ENCODE data around the gene PPM1H. TPM values are rescaled to one million over a fixed set of nuclear protein-coding genes. Genes with fewer than 3 reads are reported as not detected.

The PPM1H gene
- total and polyA plus RNA-seq, 8 donors = 0.29 to 12.5 (median 3.7) TPM

GRCh38 chr12:62618930-62619329 lies 316.0 kb downstream of the PPM1H start:
- intact Hi-C loops (cut with DNase I; ENCODE audit: low total_unique reads) = no loop called here
- no peaks in the 10 kb centered on the region for H3K27me3 ChIP-seq
- no peak for DNase-seq
- H3K9me3 ChIP-seq = no peaks in the 10 kb centered on the region
- H3K4me1 ChIP-seq = peaks cover 0 to 11% (median 3%) of the 10 kb centered on the region in 4 donors
- WGBS, 5 donors = 82 to 98% (median 89%) methylated on average over 2 of the region's 2 CpGs
- H3K36me3 ChIP-seq = peaks cover 0 to 4% (median 0%) of the 10 kb centered on the region in 4 donors
- H3K27ac ChIP-seq = no peak overlapping the region
- no peak overlapping the region for H3K4me3 ChIP-seq
- no peak for TF ChIP-seq CTCF (IDR thresholded peaks at IDR 0.05)
- TF ChIP-seq POLR2A (IDR thresholded peaks at IDR 0.05) = no peak
- no peak for TF ChIP-seq EP300 (IDR thresholded peaks at IDR 0.05)
- TF ChIP-seq POLR2AphosphoS5 (IDR thresholded peaks at IDR 0.05) = no peak

- H3K9me3 ChIP-seq = no peaks in the 10 kb centered on the region
- no peak overlapping the region for H3K4me3 ChIP-seq
- no peaks in the 10 kb centered on the region for H3K27me3 ChIP-seq
- no peak overlapping the region for H3K27ac ChIP-seq
- TF ChIP-seq POLR2AphosphoS5 (IDR thresholded peaks at IDR 0.05) (no peak), EP300 (IDR thresholded peaks at IDR 0.05) (no peak), POLR2A (IDR thresholded peaks at IDR 0.05) (no peak), CTCF (IDR thresholded peaks at IDR 0.05) (no peak)
- intact Hi-C loops (cut with DNase I; ENCODE audit: low total_unique reads) = no loop called here
- peaks cover 0 to 4% (median 0%) of the 10 kb centered on the region in 4 donors for H3K36me3 ChIP-seq
- H3K4me1 ChIP-seq = peaks cover 0 to 10% (median 3%) of the 10 kb centered on the region in 4 donors
- no peak for DNase-seq
Measured at GRCh38 chr12:62618319-62618718, 316.6 kb downstream of the PPM1H start.

- H3K27ac ChIP-seq = no peak overlapping the region
- peaks cover 0 to 4% (median 0%) of the 10 kb centered on the region in 4 donors for H3K36me3 ChIP-seq
- WGBS, 5 donors = 91 to 100% (median 97%) methylated on average over 1 of the region's 1 CpG
- no peak overlapping the region for H3K4me3 ChIP-seq
- H3K4me1 ChIP-seq = peaks cover 0 to 3% (median 0%) of the 10 kb centered on the region in 4 donors
- no peaks in the 10 kb centered on the region for H3K27me3 ChIP-seq
- TF ChIP-seq POLR2AphosphoS5 (IDR thresholded peaks at IDR 0.05) = no peak
- TF ChIP-seq CTCF (IDR thresholded peaks at IDR 0.05) = no peak
- TF ChIP-seq POLR2A (IDR thresholded peaks at IDR 0.05) = no peak
- TF ChIP-seq EP300 (IDR thresholded peaks at IDR 0.05) = no peak
- intact Hi-C loops (cut with DNase I; ENCODE audit: low total_unique reads) = no loop called here
- H3K9me3 ChIP-seq = no peaks in the 10 kb centered on the region
- DNase-seq = no peak
Measured at GRCh38 chr12:62613081-62613480, 321.9 kb downstream of the PPM1H start.

- Histone ChIP-seq H3K4me3 (no peak overlapping the region), H3K4me1 (peaks cover 10 to 36% (median 24%) of the 10 kb centered on the region in 4 donors), H3K27ac (no peak overlapping the region), H3K27me3 (no peaks in the 10 kb centered on the region), H3K9me3 (no peaks in the 10 kb centered on the region), H3K36me3 (no peaks in the 10 kb centered on the region)
- intact Hi-C loops (cut with DNase I; ENCODE audit: low total_unique reads) = no loop called here
- TF ChIP-seq POLR2AphosphoS5 (IDR thresholded peaks at IDR 0.05) (no peak), CTCF (IDR thresholded peaks at IDR 0.05) (no peak), POLR2A (IDR thresholded peaks at IDR 0.05) (no peak), EP300 (IDR thresholded peaks at IDR 0.05) (no peak)
- DNase-seq = no peak
- WGBS, 5 donors = 98 to 100% (median 100%) methylated on average over 1 of the region's 1 CpG
Measured at GRCh38 chr12:62606654-62607053, 328.3 kb downstream of the PPM1H start.

Data from stomach (tissue), 9 donors.